PC-3 (cell line): Measurements from ENCODE around the gene ATP2A1.

Experiments used
- CTCF ChIP-seq: fragments of 300-600 bp; sonication (generic); conservative IDR thresholded peaks from 2 replicates; pipeline ENCODE4 v1.5.1; 2017; ENCODE audit warnings: antibody characterized with exemption, low read depth, mild to moderate bottlenecking, low read length
- EZH2phosphoT487 ChIP-seq: fragments of 300-600 bp; sonication (generic); IDR thresholded peaks from 2 replicates; pipeline ENCODE4 v1.6.1; 2018; ENCODE audit warnings: mild to moderate bottlenecking, antibody characterized with exemption, low read length, borderline replicate concordance

GRCh38 chr16:28882551-28883160, 4.4 kb downstream of the ATP2A1 start:
- TF ChIP-seq CTCF (no peak), EZH2phosphoT487 (no peak)
